Heart right ventricle (tissue), 16 donors: ENCODE results near the gene DENND1A. TPM values are rescaled to one million over a fixed set of nuclear protein-coding genes. Genes with fewer than 3 reads are reported as not detected.
A peak's percentile ranks its signal among the peaks of the same experiment; 100 is the strongest.

Experiments used
- ATAC-seq, 8 donors: fragments of 200-7000 bp; cut with Tn5 transposase; one replicate each; pipeline ENCODE4 v1.9.1; 2020; ENCODE audit warnings: mild to moderate bottlenecking in 8 of 8, moderate library complexity in 8 of 8, moderate number of reproducible peaks in 1 of 8
- DNase-seq, 2 donors: peaks; one replicate each; pipeline ENCODE4 v3.0.0-alpha.2; 2020
- H3K27ac ChIP-seq, 10 donors: fragments of 200-600 bp; sonication (generic) in 2 of 10; one replicate each; pipeline versions ENCODE4 v1.5.0 to v1.8.0; 2020 to 2022; ENCODE audit warnings: mild to moderate bottlenecking in 3 of 10
- H3K27me3 ChIP-seq, 7 donors: fragments of 200-600 bp; one replicate each; pipeline ENCODE4 v1.8.0; 2021 to 2022; ENCODE audit warnings: mild to moderate bottlenecking in 2 of 7
- H3K36me3 ChIP-seq, 9 donors: fragments of 200-600 bp; sonication (generic) in 1 of 9; one replicate each; pipeline versions ENCODE4 v1.5.0 to v1.8.0; 2020 to 2022; ENCODE audit warnings: mild to moderate bottlenecking in 2 of 9
- H3K4me1 ChIP-seq, 9 donors: fragments of 200-600 bp; sonication (generic) in 1 of 9; one replicate each; pipeline versions ENCODE4 v1.5.0 to v1.8.0; 2020 to 2022; ENCODE audit warnings: mild to moderate bottlenecking in 4 of 9
- H3K4me3 ChIP-seq, 10 donors: fragments of 200-600 bp; sonication (generic) in 2 of 10; one replicate each; pipeline versions ENCODE4 v1.5.0 to v1.8.0; 2020 to 2022; ENCODE audit warnings: mild to moderate bottlenecking in 7 of 10, moderate library complexity in 2 of 10
- H3K9me3 ChIP-seq, 11 donors: fragments of 200-600 bp in 10 of 11; sonication (generic) in 2 of 11; one replicate each; pipeline versions ENCODE4 v1.5.0 to v1.8.0; 2013 to 2022; ENCODE audit warnings: mild to moderate bottlenecking in 2 of 11, control low read depth in 1 of 11, moderate library complexity in 1 of 11
- WGBS, 2 donors: extraction: QIAGEN DNeasy Blood & Tissue Kit; methylation state at CpG; one replicate each; pipeline ENCODE4 v1.1.7; 2013; ENCODE audit warnings: inconsistent platforms in 1 of 2; 5-methylcytosine and 5-hydroxymethylcytosine counted together
- intact Hi-C, 10 donors: fragments of 100-400 bp; cut with DNase I; formaldehyde crosslinking; loops; one replicate each; pipeline versions ENCODE4 v1.11.1 to v1.14.2; 2022
- polyA plus RNA-seq, 2 donors: library from polyadenylated mRNA; stranded (reverse); fragments of 200-250 nt; gene quantifications; one replicate each; pipeline ENCODE4 v1.2.3, GENCODE V29; 2013
- total RNA-seq, 10 donors: library from RNA; stranded (reverse); fragmentation: NEBNext Ultra II Directional in 3 of 10; extraction: Animal tissue kit (Norgen Biotek cat#: 25700) in 3 of 10; gene quantifications; one replicate each; pipeline versions ENCODE4 v1.2.1 to v1.2.4, GENCODE V29; 2021 to 2023
- TF ChIP-seq, protein P1 (sequence below), 9 donors: fragments of 200-600 bp; sonication (generic) in 2 of 9; IDR thresholded peaks; one replicate each; pipeline versions ENCODE4 v1.5.0 to v1.8.0; 2021 to 2022; ENCODE audit warnings: antibody characterized with exemption in 9 of 9, mild to moderate bottlenecking in 5 of 9, moderate library complexity in 1 of 9
- donor health status: Arrhythmogenic right ventricular cardiomyopathy.
- donor health status: ischemic (EF 13 %, LVEDD 7.1; RV severe dilation, severe dysfunction).
- donor health status: healthy with polysubstance abuse.
- donor health status: DM: no; HTN: yes; CAD: no.
- donor health status: DM: no; HTN: no; CAD: no.
- donor health status: ischemic (EF 25% LVEDD 6.9; RV normal size, moderate dysfunction).
- donor health status: ischemic (EF 25% LVEDD 5.7; RV mildly dilated, moderate dysfunction).
- donor health status: healthy.
- donor health status: DM: yes; HTN: yes; CAD: no.
- donor health status: Ischemic cardiomyopathy.
- donor health status: ischemic (EF 35%, LVEDD 5.7; RV mildly dilated, moderate dysfunction).
- donor health status: nonischemic (EF 11% LVEDD 7.7; RV severe dilation, severe dysfunction).
- donor health status: DM: yes; HTN: yes; CAD: no.
- donor health status: PGD.
- donor health status: ischemic (EF 29% LVEDD 5.4; RV normal size, mild dysfunction).
- donor health status: nonischemic (EF 23%, LVEDD 6.1; RV moderate dilation, normal function).

The DENND1A gene
- total and polyA plus RNA-seq, 12 donors = 7.3 to 19.6 (median 12.2) TPM

- Histone ChIP-seq H3K4me3 (no peak overlapping the region), H3K27me3 (no peaks in the 10 kb centered on the region), H3K36me3 (peaks cover 0 to 36% (median 3%) of the 10 kb centered on the region in 9 donors), H3K27ac (peak overlapping the region in 3 of 10 donors; percentile 8 to 39 (median 9)), H3K9me3 (peaks cover 0 to 17% (median 0%) of the 10 kb centered on the region in 11 donors), H3K4me1 (no peaks in the 10 kb centered on the region)
- ATAC-seq = peak in 6 of 8 donors; percentile 26 to 75 (median 47)
- intact Hi-C loops = loop anchor here in 1 of 10 donors (10.0 kb wide), 1 partner anchor 619 kb away; no protein-coding TSS in a partner anchor
- 81 to 89% methylated on average over 20 of the region's 20 CpGs for whole genome bisulfite sequencing, 2 donors
- DNase-seq = no peak
- TF ChIP-seq, protein P1, sequence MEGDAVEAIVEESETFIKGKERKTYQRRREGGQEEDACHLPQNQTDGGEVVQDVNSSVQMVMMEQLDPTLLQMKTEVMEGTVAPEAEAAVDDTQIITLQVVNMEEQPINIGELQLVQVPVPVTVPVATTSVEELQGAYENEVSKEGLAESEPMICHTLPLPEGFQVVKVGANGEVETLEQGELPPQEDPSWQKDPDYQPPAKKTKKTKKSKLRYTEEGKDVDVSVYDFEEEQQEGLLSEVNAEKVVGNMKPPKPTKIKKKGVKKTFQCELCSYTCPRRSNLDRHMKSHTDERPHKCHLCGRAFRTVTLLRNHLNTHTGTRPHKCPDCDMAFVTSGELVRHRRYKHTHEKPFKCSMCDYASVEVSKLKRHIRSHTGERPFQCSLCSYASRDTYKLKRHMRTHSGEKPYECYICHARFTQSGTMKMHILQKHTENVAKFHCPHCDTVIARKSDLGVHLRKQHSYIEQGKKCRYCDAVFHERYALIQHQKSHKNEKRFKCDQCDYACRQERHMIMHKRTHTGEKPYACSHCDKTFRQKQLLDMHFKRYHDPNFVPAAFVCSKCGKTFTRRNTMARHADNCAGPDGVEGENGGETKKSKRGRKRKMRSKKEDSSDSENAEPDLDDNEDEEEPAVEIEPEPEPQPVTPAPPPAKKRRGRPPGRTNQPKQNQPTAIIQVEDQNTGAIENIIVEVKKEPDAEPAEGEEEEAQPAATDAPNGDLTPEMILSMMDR (IDR thresholded peaks at IDR 0.05) = no peak
Observed at GRCh38 chr9:123425261-123425821, 504.6 kb downstream of the DENND1A start.

GRCh38 chr9:123424552-123425225 is 505.2 kb downstream of the DENND1A start:
- intact Hi-C loops = loop anchor here in 2 of 10 donors (5.0 to 10.0 kb wide), 2 partner anchors 620 to 672 kb away; no protein-coding TSS in a partner anchor
- H3K27me3 ChIP-seq = no peaks in the 10 kb centered on the region
- H3K36me3 ChIP-seq = peaks cover 0 to 40% (median 3%) of the 10 kb centered on the region in 9 donors
- peaks cover 0 to 10% (median 0%) of the 10 kb centered on the region in 11 donors for H3K9me3 ChIP-seq
- TF ChIP-seq, protein P1 (IDR thresholded peaks at IDR 0.05) = no peak
- no peak overlapping the region for H3K4me3 ChIP-seq
- WGBS, 2 donors = 94 to 97% methylated on average over 6 of the region's 6 CpGs
- H3K4me1 ChIP-seq = no peaks in the 10 kb centered on the region
- ATAC-seq (no peak), DNase-seq (no peak)
- peak overlapping the region in 6 of 10 donors; percentile 8 to 53 (median 23) for H3K27ac ChIP-seq

GRCh38 chr9:123424131-123424530 is 505.8 kb downstream of the DENND1A start:
- no peaks in the 10 kb centered on the region for H3K27me3 ChIP-seq
- peaks cover 0 to 4% (median 0%) of the 10 kb centered on the region in 11 donors for H3K9me3 ChIP-seq
- intact Hi-C loops = loop anchor here in 2 of 10 donors (5.0 to 10.0 kb wide), 2 partner anchors 621 to 672 kb away; no protein-coding TSS in a partner anchor
- no peak overlapping the region for H3K4me3 ChIP-seq
- WGBS, 2 donors = 80 to 85% methylated on average over 5 of the region's 5 CpGs
- DNase-seq (peak; percentile 48 to 59), ATAC-seq (peak in 7 of 8 donors; percentile 35 to 83 (median 57))
- H3K4me1 ChIP-seq = no peaks in the 10 kb centered on the region
- peaks cover 0 to 46% (median 4%) of the 10 kb centered on the region in 9 donors for H3K36me3 ChIP-seq
- TF ChIP-seq, protein P1 (IDR thresholded peaks at IDR 0.05) = no peak
- peak overlapping the region in 4 of 10 donors; percentile 15 to 53 (median 35) for H3K27ac ChIP-seq

- Histone ChIP-seq H3K36me3 (peaks cover 0 to 54% (median 4%) of the 10 kb centered on the region in 9 donors), H3K4me1 (no peaks in the 10 kb centered on the region), H3K27me3 (no peaks in the 10 kb centered on the region), H3K9me3 (no peaks in the 10 kb centered on the region), H3K4me3 (no peak overlapping the region), H3K27ac (no peak overlapping the region)
- 89 to 94% methylated on average over 8 of the region's 8 CpGs for WGBS, 2 donors
- ATAC-seq (no peak), DNase-seq (no peak)
- intact Hi-C loops = loop anchor here in 2 of 10 donors (5.0 to 10.0 kb wide), 2 partner anchors 622 to 671 kb away; no protein-coding TSS in a partner anchor
- TF ChIP-seq, protein P1 (IDR thresholded peaks at IDR 0.05) = no peak
Observed at GRCh38 chr9:123423311-123423640, 506.6 kb downstream of the DENND1A start.
